ENCODE results near the gene MRPL43.

The MRPL43 gene

GRCh38 chr10:100960251-100960650, 27.0 kb downstream of the MRPL43 start:
- DNase-seq (ENCODE audit: low read depth), result no peak
- H3K4me3 ChIP-seq (ENCODE audit: low read depth, low read length), result no peak overlapping the region
- no peak for TF ChIP-seq CTCF (IDR thresholded peaks at IDR 0.05; ENCODE audit: low read depth, low read length, missing control alignments)
- in situ Hi-C loops (cut with HindIII; ENCODE audit: low sequenced_read_pairs), result no loop called here

- TF ChIP-seq CTCF (IDR thresholded peaks at IDR 0.05; ENCODE audit: low read depth, low read length, missing control alignments), result no peak
- in situ Hi-C loops (cut with HindIII; ENCODE audit: low sequenced_read_pairs), result no loop called here
- H3K4me3 ChIP-seq (ENCODE audit: low read depth, low read length), result no peak overlapping the region
- DNase-seq (ENCODE audit: low read depth), result no peak
Measured at GRCh38 chr10:100948916-100949315, 38.4 kb downstream of the MRPL43 start.

- no peak overlapping the region for H3K4me3 ChIP-seq (ENCODE audit: low read depth, low read length)
- TF ChIP-seq CTCF (IDR thresholded peaks at IDR 0.05; ENCODE audit: low read depth, low read length, missing control alignments), result no peak
- in situ Hi-C loops (cut with HindIII; ENCODE audit: low sequenced_read_pairs), result no loop called here
- no peak for DNase-seq (ENCODE audit: low read depth)
Measured at GRCh38 chr10:100945754-100946153, 41.5 kb downstream of the MRPL43 start.

GRCh38 chr10:100943508-100943907, 43.8 kb downstream of the MRPL43 start:
- H3K4me3 ChIP-seq (ENCODE audit: low read depth, low read length), result no peak overlapping the region
- in situ Hi-C loops (cut with HindIII; ENCODE audit: low sequenced_read_pairs), result no loop called here
- DNase-seq (ENCODE audit: low read depth), result no peak
- no peak for TF ChIP-seq CTCF (IDR thresholded peaks at IDR 0.05; ENCODE audit: low read depth, low read length, missing control alignments)

GRCh38 chr10:100942229-100942628, 45.1 kb downstream of the MRPL43 start:
- TF ChIP-seq CTCF (IDR thresholded peaks at IDR 0.05; ENCODE audit: low read depth, low read length, missing control alignments), result no peak
- H3K4me3 ChIP-seq (ENCODE audit: low read depth, low read length), result no peak overlapping the region
- no peak for DNase-seq (ENCODE audit: low read depth)
- in situ Hi-C loops (cut with HindIII; ENCODE audit: low sequenced_read_pairs), result no loop called here

- no peak for TF ChIP-seq CTCF (IDR thresholded peaks at IDR 0.05; ENCODE audit: low read depth, low read length, missing control alignments)
- no peak for DNase-seq (ENCODE audit: low read depth)
- H3K4me3 ChIP-seq (ENCODE audit: low read depth, low read length), result no peak overlapping the region
- in situ Hi-C loops (cut with HindIII; ENCODE audit: low sequenced_read_pairs), result no loop called here
Measured at GRCh38 chr10:100939763-100940344, 47.4 kb downstream of the MRPL43 start.
